CD4-positive, alpha-beta T cell treated with Interleukin-17A for 1 hour (primary cell): ENCODE data around the gene RBM38.

Source experiments
- DNase-seq: peaks from one replicate; pipeline ENCODE4 v3.0.0-alpha.2; 2020

RBM38 gene

GRCh38 chr20:57392512-57393271 is 1.5 kb downstream of the RBM38 start:
- DNase-seq, result peak; percentile 90

- peak; percentile 37 for DNase-seq
These were observed 2.3 kb downstream of the RBM38 start for GRCh38 chr20:57393321-57394120.

GRCh38 chr20:57394121-57395082 is 3.2 kb downstream of the RBM38 start:
- no peak for DNase-seq

GRCh38 chr20:57395111-57395966 is 4.1 kb downstream of the RBM38 start:
- DNase-seq, result no peak

- DNase-seq, result no peak
These were observed 5.2 kb downstream of the RBM38 start for GRCh38 chr20:57396212-57396983.

- no peak for DNase-seq
These were observed 5.9 kb downstream of the RBM38 start for GRCh38 chr20:57396984-57397692.

DNA sequence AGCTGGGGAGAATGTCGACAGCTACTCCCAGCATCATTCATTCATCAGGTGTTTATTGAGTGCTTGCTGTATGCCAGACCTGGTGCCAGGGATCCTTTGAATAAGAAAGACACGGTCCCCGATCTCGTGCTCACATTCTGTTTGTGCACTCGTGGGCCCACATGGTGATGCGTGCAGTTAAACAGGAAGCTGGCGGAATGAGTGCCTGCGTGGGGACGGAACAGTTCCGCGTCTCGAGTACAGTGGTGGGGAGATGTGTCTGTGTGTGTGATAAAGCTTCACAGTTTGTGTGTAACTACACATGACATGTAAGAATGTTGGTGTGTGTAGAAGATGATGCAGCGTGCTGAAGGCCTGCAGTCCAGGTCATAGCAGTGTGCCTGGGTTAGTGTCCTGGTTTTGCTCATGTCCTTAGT is 6.5 kb downstream of the RBM38 start:
- DNase-seq, result peak; percentile 68

GRCh38 chr20:57398231-57398821 is 7.1 kb downstream of the RBM38 start:
- DNase-seq, result peak; percentile 94

DNA sequence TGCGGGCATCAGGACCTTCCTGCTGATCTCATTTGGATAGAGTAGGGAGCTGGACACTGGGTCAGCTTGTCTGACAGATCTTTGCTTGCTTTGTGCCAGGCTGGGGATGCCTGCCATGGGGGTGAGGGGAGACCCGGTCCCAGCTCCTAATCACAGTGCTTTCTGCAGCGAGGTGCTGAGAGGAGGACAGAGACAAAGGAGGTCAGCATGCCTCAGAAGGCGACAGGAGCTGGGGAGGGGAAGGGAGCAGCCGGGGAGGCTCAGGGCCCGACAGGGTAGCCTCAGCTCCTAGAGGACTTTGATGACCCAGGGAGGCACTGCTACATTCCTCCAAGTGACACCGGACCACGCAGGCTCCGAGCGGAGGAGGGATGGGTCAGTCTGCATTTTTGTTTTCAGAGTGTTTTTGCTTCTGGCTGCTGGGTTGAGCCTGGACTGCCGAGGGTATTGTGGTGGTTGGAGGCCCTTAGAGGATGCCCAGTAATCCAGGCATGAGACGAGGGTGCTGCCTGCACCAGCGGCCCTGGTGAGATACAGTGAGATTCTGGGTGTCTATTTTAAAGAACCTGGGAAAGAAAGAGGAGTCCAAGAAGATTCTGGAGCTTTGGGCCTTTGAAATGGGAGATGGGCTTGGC is 7.8 kb downstream of the RBM38 start:
- DNase-seq, result peak; percentile 24

DNA sequence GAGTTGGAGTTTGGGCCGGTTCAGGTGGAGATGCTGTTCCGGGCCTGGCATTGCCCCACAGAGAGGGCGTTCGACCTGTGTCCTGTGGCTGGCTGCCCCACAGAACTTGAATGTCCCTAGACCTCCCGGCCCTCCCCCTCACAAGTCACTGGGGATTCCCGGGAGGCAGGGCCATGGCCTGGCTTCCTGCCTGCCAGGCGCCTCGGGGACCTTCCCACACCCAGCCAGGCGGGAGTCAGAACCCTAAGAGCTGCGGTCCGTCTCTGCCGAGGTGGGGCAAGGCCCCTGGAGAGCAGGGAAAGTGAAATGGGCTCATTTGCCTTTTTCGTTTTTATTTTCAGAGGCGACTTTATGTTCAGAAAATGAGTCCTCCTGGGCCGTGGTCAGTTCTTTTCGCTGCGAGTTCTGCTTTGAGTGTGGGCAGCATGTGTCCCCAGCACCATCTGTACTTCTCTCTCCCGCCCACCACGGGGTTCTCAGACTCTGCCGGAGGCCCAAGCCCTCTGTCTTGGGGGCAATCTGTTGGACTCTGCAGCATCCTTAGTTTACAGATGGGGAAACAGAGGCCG is 8.5 kb downstream of the RBM38 start:
- peak; percentile 62 for DNase-seq

- DNase-seq, result no peak
These were observed 9.1 kb downstream of the RBM38 start for GRCh38 chr20:57400231-57400701.

DNA sequence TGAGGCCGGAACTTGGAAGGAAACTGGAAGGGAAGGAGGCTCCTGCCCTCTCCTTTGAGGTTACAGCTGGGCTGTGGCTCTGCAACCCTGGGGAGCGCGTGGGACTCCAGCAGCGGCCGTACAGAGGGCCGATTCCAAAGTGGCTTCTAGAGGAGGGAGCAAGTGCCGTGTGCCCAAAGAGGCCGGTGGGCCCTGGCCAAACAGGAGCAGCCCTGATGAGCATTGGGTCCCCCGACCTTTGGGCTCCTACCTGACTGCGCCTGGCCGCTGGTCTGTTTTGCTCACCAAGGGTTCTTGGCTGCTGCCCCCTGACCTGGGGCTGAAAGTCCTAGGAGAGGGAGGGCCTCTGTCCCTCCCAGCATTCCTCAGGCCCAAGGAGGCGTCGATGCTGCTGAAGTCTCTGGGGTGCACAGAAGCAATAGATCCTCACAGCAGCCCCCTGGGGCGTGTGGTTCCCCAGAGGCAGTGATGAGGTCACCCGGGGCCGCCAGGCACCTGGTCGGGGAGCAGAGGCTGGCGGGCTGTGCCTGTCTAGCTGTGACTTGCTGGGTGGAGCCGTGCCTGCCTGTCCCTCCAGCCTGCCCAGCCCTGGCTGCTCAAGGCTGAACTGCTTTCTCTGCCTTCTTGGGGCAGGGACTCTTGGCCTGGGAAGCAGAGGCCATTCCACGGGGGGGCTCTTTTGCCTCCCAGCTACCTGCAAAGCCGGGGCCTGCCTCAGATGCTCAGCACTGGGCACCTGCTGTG is 9.8 kb downstream of the RBM38 start:
- DNase-seq, result no peak

DNA sequence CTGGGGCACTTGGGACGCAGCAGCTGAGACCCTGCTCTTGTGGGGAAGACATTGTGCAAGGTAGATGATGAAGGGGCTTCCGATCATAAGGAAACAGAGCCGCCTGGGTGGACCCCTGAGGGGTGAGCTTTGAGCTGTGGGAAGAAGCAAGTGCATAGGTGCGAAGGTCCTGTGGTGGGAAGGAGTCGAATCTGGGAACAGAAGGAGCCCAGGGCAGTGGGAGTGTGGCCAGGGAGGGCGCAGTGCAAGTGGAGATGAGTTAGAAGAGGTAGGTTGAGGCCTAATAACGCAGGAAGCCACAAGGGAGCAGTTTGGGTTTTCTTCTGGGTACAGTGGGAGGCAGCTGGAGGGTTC is 10.3 kb downstream of the RBM38 start:
- no peak for DNase-seq

- no peak for DNase-seq
These were observed 11.3 kb downstream of the RBM38 start for GRCh38 chr20:57402206-57403125.

DNA sequence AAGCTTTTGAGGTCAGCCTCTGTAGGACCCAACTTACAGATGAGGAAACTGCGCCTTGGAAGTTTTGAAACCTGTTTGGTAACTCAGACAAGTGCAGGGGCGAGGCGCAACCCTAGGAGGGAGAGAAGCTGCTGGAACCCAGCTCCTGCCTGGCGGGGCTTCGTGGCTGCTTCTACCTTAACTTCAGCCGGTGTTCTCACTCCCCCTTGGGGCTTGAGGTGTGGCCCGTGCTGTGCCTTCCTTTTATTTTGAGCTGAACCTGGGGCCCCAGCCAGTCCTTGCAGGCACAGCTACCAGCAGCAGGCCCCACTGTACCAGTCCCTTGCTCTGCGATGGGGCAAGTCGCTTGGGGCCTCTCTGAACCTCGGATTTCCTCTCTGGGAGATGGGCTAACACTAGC is 12.0 kb downstream of the RBM38 start:
- no peak for DNase-seq

DNA sequence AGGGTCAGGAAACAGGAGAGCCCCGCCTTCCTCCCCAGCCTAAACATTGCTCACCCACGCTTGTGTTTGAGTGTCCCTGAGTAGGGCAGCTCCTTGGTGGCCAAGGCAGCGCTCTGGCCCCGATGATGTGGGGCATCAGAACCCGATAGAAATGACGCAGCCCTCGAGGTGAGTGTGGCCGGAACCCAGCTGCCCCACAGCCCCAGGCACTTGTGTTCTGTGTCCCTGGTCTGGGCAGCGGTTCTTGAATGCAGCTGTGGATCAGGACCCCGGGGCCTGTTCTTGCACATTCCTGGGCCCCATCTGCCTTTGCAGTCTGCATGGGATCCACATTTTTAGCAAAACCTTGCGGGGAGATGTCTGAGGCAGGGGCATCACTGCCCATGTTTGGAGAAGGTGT is 12.8 kb downstream of the RBM38 start:
- DNase-seq, result no peak

DNA sequence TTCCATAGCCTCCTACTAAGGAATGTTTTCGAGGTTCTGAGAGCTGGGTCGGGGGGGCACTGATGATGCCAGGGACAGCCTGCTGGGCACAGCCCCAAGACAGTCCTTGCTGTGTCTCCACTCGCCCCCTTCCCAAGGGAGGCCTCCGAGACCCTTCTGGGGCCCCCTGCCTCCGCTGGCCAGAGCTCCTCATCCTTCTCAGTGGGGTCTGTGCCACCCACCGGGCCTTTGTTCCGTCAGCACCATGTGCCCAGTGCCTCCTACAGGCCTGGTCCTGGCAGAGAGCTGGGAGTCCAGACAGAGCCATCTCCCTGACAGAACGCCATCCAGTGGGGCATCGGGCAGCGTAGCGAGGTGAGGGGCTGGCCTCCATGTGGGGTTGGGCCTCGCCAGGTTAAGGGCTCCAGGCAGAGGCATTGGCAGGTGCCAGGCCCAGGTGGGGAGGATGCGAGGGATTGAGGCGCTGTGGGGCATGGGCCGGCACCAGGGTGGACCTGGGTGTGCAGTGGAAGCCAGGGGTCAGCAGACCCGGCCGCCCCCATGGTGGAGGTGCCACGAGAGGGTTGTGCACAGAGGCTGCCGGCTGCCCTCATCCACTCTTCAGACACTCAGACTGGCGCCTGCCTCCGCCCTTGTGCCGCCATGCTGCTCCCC is 13.3 kb downstream of the RBM38 start:
- DNase-seq, result no peak
